HepG2 (cell line): ENCODE measurements around the gene MRPL43.

ENCODE experiments used
- BRCA1 ChIP-seq: sonication (generic); formaldehyde crosslinking; IDR thresholded peaks from 2 replicates; pipeline ENCODE4 v1.4.0; 2020; ENCODE audit warnings: missing genetic modification reagents
- BRF2 ChIP-seq: sonication (generic); formaldehyde crosslinking; IDR thresholded peaks from 2 replicates; pipeline ENCODE4 v1.8.1; 2022; ENCODE audit warnings: mild to moderate bottlenecking, missing genetic modification reagents
- CTCF ChIP-seq: sonication (generic); formaldehyde crosslinking; IDR thresholded peaks from 2 replicates; pipeline ENCODE4 v1.5.0; 2020; ENCODE audit warnings: mild to moderate bottlenecking, missing genetic modification reagents, moderate library complexity
- EHMT2 ChIP-seq: fragments of 200-600 bp; sonication (generic); IDR thresholded peaks from 2 replicates; pipeline ENCODE4 v1.7.0; 2017; ENCODE audit warnings: antibody characterized with exemption, low read depth, low read length, borderline replicate concordance
- FOXM1 ChIP-seq: sonication (generic); formaldehyde crosslinking; IDR thresholded peaks from 2 replicates; pipeline ENCODE4 v1.5.0; 2020; ENCODE audit warnings: missing genetic modification reagents
- JUN ChIP-seq: sonication (generic); formaldehyde crosslinking; IDR thresholded peaks from 2 replicates; pipeline ENCODE4 v1.4.0; 2020; ENCODE audit warnings: mild to moderate bottlenecking, missing genetic modification reagents
- TCF7 ChIP-seq: sonication (generic); IDR thresholded peaks from 2 replicates; pipeline ENCODE4 v1.6.1; 2016; ENCODE audit warnings: antibody characterized with exemption, low read depth
- ZFP1 ChIP-seq: IDR thresholded peaks from 2 replicates; pipeline ENCODE4 v1.6.1; 2016
- ZNF24 ChIP-seq: fragments of 450-650 bp; IDR thresholded peaks from 2 replicates; pipeline ENCODE4 v1.6.1; 2017; ENCODE audit warnings: antibody characterized with exemption, mild to moderate bottlenecking
- ZNF281 ChIP-seq: sonication (generic); formaldehyde crosslinking; IDR thresholded peaks from 2 replicates; pipeline ENCODE4 v1.4.0; 2020; ENCODE audit warnings: missing genetic modification reagents, borderline replicate concordance
- ZNF770 ChIP-seq: sonication (generic); formaldehyde crosslinking; IDR thresholded peaks from 2 replicates; pipeline ENCODE4 v1.5.0; 2020; ENCODE audit warnings: mild to moderate bottlenecking, missing genetic modification reagents
- ZSCAN25 ChIP-seq: sonication (generic); formaldehyde crosslinking; IDR thresholded peaks from 2 replicates; pipeline ENCODE4 v1.8.0; 2022; ENCODE audit warnings: mild to moderate bottlenecking, missing genetic modification reagents

GRCh38 chr10:100980311-100980710 lies 7.0 kb downstream of the MRPL43 start:
- TF ChIP-seq ZSCAN25 (CRISPR knock-in tag) (no peak), FOXM1 (CRISPR knock-in tag) (no peak), EHMT2 (no peak), ZFP1 (no peak), BRCA1 (CRISPR knock-in tag) (no peak), ZNF281 (CRISPR knock-in tag) (no peak), ZNF770 (CRISPR knock-in tag) (no peak), TCF7 (no peak), ZNF24 (no peak), JUN (CRISPR knock-in tag) (no peak), CTCF (CRISPR knock-in tag) (no peak), BRF2 (CRISPR knock-in tag) (no peak)
